AG09309 (cell line): ENCODE data around the gene KCNH4.
"Not testable (repeated sequence)": the region's sequence is repeated elsewhere in the genome, so short reads cannot be mapped to it uniquely, and the experiment has no call there.

Experiments used
- DNase-seq: peaks from one replicate; pipeline ENCODE4 v3.0.0-alpha.2; 2010; ENCODE audit warnings: low read depth
- H3K4me3 ChIP-seq: 2 replicates; pipeline ENCODE4 v1.5.1; 2011; ENCODE audit warnings: mild to moderate bottlenecking, low read depth, low read length, moderate library complexity; ENCODE audit not compliant: control insufficient read depth
- TF ChIP-seq, protein P1 (sequence below): IDR thresholded peaks from 2 replicates; pipeline ENCODE4 v1.5.1; 2011; ENCODE audit warnings: mild to moderate bottlenecking, low read depth, low read length, inconsistent platforms; ENCODE audit not compliant: insufficient read depth, control insufficient read depth; ENCODE audit errors: missing control alignments

Gene KCNH4

DNA sequence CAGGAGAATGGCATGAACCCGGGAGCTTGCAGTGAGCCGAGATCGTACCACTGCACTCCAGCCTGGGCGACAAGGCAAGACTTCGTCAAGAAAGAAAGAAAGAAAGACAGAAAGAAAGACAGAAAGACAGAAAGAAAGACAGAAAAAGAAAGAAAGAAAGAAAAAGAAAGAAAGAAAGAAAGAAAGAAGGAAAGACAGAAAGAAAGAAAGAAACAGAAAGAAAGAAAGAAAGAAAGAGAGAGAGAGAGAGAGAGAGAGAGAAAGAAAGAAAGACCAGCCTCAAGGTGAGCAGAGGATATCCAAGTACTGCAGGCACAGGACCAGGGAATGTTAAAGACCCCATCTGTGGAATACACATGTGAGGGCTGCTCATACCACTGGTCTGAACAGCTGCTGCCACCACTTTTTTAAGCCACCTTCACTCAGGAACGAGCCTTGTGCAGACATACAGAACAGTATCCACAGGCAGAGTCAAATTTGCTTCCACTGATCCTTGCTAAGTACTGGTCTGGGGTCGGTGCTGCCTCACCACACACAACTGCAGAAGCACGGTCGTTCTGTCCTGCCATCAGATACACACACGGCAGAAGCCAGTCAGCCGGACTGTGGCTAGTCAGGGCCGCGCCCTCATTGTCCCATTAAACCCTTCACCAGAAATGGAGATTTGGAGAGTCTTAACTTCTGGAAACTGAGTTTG is 33.9 kb downstream of the KCNH4 start:
- no peak for DNase-seq
- no peak overlapping the region for H3K4me3 ChIP-seq
- TF ChIP-seq, protein P1, sequence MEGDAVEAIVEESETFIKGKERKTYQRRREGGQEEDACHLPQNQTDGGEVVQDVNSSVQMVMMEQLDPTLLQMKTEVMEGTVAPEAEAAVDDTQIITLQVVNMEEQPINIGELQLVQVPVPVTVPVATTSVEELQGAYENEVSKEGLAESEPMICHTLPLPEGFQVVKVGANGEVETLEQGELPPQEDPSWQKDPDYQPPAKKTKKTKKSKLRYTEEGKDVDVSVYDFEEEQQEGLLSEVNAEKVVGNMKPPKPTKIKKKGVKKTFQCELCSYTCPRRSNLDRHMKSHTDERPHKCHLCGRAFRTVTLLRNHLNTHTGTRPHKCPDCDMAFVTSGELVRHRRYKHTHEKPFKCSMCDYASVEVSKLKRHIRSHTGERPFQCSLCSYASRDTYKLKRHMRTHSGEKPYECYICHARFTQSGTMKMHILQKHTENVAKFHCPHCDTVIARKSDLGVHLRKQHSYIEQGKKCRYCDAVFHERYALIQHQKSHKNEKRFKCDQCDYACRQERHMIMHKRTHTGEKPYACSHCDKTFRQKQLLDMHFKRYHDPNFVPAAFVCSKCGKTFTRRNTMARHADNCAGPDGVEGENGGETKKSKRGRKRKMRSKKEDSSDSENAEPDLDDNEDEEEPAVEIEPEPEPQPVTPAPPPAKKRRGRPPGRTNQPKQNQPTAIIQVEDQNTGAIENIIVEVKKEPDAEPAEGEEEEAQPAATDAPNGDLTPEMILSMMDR = no peak

DNA sequence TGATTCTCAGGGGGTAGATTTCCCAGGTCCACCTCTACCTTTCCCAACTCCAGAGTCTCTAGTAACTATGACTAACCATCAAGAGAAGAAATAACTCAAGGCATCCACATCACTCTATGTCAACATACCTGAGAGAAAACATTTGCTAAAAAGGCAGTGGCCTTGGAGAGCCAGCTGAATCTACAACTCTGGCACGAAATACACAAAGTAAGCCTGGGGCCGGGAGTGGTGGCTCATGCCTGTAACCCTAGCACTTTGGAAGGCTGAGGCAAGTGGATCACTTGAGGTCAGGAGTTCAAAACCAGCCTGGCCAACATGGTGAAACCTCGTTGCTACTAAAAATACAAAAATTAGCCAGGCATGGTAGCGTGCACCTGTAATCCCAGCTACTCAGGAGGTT is 37.8 kb downstream of the KCNH4 start:
- not testable (repeated sequence) for DNase-seq, H3K4me3 ChIP-seq

DNA sequence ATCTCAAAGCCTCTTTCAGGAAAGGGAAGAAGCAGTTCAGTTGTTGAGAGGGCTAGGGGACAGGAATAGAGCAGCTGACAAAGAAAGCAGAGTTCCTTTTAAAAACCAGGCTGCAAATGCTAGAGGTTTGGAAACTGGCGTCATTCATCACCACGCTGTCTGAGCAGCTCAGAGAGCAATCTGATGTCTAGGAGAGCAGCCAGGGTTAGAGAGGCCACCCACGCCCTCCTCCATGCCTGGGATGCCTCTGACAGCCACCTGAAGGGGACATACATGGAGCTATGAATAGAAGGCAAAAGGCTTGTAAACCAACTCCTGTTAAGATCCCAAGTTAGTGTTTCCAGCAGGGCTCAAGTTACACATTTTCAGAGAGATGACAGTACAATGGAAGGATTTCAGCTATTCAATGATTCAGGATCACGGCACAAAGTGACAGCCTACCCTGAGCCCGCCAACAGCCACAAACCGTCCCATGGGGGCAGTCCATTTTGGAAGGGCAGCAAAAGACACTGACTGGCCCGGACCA is 38.5 kb downstream of the KCNH4 start:
- peak; percentile 59 for DNase-seq
- no peak overlapping the region for H3K4me3 ChIP-seq
- TF ChIP-seq, protein P1 = no peak

DNA sequence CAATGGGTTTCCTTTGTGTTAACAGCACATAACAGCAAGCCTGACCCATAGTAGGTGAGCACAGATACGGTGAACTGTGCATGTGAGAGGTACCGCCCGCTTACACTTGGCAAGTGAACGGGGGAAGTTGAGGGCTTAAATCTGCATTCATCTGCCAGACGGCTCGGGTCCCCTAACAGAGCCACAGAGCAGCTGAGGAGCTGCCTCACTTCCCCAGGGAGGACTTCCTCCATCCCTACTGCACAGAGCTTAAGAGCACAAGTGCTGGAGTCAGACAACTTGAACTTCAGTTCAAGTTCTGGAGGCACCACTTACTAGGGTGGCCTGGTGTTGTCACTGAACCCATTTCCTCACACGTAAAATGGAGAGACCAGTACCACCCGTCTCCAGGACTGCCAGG is 39.6 kb downstream of the KCNH4 start:
- TF ChIP-seq, protein P1 = no peak
- H3K4me3 ChIP-seq = no peak overlapping the region
- DNase-seq = no peak

DNA sequence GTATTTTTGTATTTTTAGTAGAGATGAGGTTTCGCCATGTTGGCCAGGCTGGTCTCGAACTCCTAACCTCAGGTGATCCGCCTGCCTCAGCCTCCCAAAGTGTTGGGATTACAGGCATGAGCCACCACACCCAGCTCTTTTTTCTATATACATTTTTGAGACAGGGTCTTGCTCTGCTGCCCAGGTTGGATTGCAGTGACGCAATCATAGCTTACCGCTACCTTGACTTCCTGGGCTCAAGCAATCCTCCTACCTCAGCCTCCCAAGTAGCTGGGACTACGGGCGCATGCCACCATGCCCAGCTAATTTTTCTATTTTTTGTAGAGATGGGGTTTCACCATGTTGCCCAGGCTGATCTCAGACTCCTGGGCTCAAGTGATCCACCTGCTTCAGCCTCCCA is 40.3 kb downstream of the KCNH4 start:
- not testable (repeated sequence) for DNase-seq, H3K4me3 ChIP-seq

DNA sequence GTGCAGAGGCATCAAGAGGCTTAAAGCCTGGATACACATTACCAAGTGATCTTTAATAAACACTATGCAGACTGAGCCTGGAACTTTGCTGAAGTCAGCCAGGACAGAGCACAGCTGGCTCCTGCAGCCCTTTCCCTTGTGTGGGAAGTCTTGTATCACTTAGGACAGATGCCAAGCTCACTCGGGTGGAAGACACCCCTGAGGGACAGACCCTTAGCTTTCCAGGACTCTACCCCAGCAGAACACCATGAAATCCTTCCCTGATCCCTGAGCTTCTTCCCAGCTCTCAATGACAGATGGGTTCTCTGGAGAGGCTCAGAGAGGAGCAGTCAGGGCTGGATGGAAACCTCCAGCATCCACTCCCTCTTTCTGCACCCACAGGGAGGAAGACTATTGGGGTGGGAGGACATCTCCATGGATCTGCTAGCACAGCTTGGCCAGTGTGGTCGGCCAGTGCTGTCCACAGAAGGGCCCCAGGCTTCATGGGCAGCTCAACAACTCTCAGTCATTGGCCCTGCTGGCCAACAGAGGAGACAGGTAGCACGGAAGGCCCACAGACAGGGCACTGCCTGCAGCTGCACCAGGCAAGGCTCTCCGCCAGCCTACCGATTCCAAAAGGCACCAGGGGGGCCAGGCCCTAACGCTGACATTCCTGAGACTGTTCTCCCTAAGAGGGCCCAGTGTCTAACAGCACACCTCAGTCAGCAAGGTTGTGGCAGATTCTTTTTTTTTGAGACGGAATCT is 42.0 kb downstream of the KCNH4 start:
- TF ChIP-seq, protein P1 = no peak
- H3K4me3 ChIP-seq = no peak overlapping the region
- no peak for DNase-seq

DNA sequence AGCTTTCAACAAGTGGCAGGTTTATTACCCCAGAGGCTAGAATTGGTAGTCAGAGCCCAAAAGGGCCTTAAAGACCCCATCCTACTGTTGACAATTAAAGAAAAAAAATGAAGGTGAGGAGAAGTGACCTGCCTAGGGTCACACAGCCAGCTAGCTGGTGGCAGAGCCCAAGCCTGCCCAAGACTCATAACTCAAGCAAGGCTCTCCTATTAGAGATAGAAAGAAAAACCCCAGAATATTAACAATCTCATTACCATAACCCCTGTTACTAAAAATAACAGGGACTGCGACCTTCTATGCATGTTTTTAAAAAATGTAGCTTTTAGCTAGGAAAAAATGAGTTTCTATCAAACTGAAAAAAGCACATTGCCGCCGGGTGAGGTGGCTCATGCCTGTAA is 44.3 kb downstream of the KCNH4 start:
- no peak for DNase-seq
- TF ChIP-seq, protein P1 = no peak
- no peak overlapping the region for H3K4me3 ChIP-seq
